ENCODE results near the gene LINGO3.

DNA sequence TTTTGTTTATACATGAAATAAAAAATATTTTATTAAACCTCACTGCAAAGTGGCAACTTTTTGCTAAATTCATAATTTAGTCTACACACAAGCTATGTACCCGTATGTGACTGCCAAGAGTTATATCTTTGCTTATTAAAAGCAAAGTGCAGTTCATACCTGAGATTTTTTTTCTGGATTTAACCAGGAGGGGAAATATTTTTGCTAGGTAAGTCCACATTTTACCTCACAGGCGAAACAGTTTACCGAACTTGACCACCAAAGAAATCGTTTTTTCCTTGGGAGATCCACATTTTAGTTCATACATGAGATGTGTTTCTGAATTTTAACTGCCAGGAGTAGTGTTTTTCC, 39.5 kb downstream of the LINGO3 start:
- TF ChIP-seq CTCF (optimal IDR thresholded peaks at IDR 0.05 in 1 of 3, IDR thresholded peaks at IDR 0.05 in 1 of 3, conservative IDR thresholded peaks at IDR 0.05 in 1 of 3; ENCODE audit: extremely low read depth in 1 of 3, insufficient read depth in 2 of 3, low read length in 3 of 3), result no peak
- TF ChIP-seq EZH2 (IDR thresholded peaks at IDR 0.05; ENCODE audit: low read length), result no peak

All from keratinocyte (primary cell).